Stimulated activated CD4-positive, alpha-beta T cell treated with anti-CD3 and anti-CD28 coated beads, Interleukin-12 subunit alpha, Interleukin-12 subunit beta, amount 100 ng/mL, for 4 hours (primary cell): Measurements from ENCODE around the gene CNBD2.
"Not testable (repeated sequence)": the region's sequence is repeated elsewhere in the genome, so short reads cannot be mapped to it uniquely, and the experiment has no call there.

Source experiments
- DNase-seq: peaks from one replicate; pipeline ENCODE4 v3.0.0-alpha.2; 2020

The CNBD2 gene

GRCh38 chr20:36028106-36028808 is 59.9 kb downstream of the CNBD2 start:
- no peak for DNase-seq

GRCh38 chr20:36030149-36030548 is 61.8 kb downstream of the CNBD2 start:
- DNase-seq: no peak

- DNase-seq: no peak
These were observed 63.4 kb downstream of the CNBD2 start for GRCh38 chr20:36031806-36032205.

- DNase-seq: no peak
These were observed 66.5 kb downstream of the CNBD2 start for GRCh38 chr20:36034875-36035274.

- DNase-seq: no peak
These were observed 67.4 kb downstream of the CNBD2 start for GRCh38 chr20:36035745-36036144.

- no peak for DNase-seq
These were observed 68.3 kb downstream of the CNBD2 start for GRCh38 chr20:36036688-36037087.

- DNase-seq: no peak
These were observed 72.2 kb downstream of the CNBD2 start for GRCh38 chr20:36040571-36040970.

- DNase-seq: no peak
These were observed 75.1 kb downstream of the CNBD2 start for GRCh38 chr20:36043441-36043840.

- DNase-seq: no peak
These were observed 75.6 kb downstream of the CNBD2 start for GRCh38 chr20:36043892-36044515.

- DNase-seq: no peak
These were observed 77.0 kb downstream of the CNBD2 start for GRCh38 chr20:36045373-36045714.

- DNase-seq: not testable (repeated sequence)
These were observed 77.8 kb downstream of the CNBD2 start for GRCh38 chr20:36046073-36046798.

- DNase-seq: not testable (repeated sequence)
These were observed 81.0 kb downstream of the CNBD2 start for GRCh38 chr20:36049408-36049807.

GRCh38 chr20:36050436-36051317 is 82.3 kb downstream of the CNBD2 start:
- DNase-seq: peak; percentile 94

- no peak for DNase-seq
These were observed 83.1 kb downstream of the CNBD2 start for GRCh38 chr20:36051318-36052116.

- DNase-seq: no peak
These were observed 83.7 kb downstream of the CNBD2 start for GRCh38 chr20:36052117-36052513.

GRCh38 chr20:36053863-36054518 is 85.6 kb downstream of the CNBD2 start:
- DNase-seq: not testable (repeated sequence)

GRCh38 chr20:36055145-36055544 is 86.8 kb downstream of the CNBD2 start:
- DNase-seq: no peak

- no peak for DNase-seq
These were observed 92.3 kb downstream of the CNBD2 start for GRCh38 chr20:36060676-36061075.

GRCh38 chr20:36061754-36062153 is 93.4 kb downstream of the CNBD2 start:
- DNase-seq: no peak

- DNase-seq: no peak
These were observed 94.4 kb downstream of the CNBD2 start for GRCh38 chr20:36062799-36063198.

- no peak for DNase-seq
These were observed 95.7 kb downstream of the CNBD2 start for GRCh38 chr20:36063916-36064657.
